Measurements from ENCODE around the gene MRPL54.

The MRPL54 gene

DNA sequence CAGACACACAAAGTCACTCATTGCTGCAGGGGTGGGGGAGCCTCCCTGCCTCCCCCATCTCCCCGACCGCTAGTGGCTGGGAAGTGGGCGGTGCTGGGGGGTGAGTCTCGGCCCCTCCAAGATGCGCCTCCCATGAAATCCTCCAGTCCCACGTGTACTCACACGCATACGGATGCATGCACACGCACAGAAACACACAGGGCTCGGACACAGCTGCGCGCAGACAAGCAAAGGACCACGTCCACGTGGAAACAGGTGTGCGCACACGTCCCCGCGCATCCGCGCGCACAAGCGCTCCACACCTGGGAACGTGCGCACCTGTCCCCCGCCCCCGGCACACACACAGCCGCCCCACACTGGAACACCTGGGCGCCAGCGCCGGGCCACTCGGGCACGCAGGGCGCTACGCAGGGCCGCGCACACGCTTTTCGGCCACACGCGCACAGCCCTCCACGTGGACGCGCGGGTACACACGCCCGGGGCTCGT, 23.0 kb downstream of the MRPL54 start:
- DNase-seq (ENCODE audit: low read depth) = no peak

DNA sequence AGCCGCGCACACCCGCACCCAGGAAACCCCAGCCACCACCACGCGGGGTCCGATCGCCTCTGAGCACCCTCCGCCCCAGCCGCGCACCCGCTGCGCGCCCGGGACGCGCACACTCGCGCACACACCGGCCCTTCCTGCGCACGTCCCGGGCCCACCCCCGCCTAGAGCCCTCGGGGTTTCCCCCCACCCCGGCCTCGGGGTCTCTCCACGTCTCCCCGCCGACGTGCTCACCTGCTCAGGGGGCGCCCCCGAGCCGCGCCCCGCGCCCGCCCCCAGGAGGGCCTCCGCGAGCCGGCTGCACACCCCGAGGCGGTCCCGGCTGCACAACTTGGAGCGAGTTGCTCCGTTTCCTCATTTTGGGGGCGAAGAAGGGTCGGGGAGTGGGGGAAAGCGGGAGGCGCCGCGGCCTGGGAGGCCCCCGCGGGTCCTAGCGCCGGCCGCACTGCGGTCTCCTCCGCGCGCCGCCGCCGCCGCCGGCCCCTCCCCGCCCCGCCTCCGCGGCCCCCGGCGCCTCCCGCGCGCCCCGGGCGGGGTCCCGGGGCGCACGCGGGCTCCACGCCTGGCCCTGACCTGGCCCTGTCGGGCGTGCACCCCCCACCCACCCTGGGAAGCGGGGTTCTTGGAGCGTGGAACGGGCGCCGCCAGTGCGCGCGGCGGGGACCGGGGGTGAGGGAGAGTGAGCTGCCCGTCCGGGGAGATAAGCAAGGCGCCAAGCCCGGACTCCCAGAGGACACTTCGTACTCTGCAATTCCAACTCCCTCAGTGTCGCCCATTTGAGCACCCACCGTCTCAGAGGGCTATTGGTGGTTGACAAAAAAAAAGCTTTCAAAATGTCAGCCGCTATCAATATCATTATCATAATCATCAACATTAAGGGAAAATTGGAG, 23.7 kb downstream of the MRPL54 start, which contains the start of gene MATK:
MATK (minus strand) TSS at position 444 of the 887 bp plus-strand sequence. CDS start 1,246 bp downstream, outside the sequence.
- peak; percentile 23 for DNase-seq (ENCODE audit: low read depth)

DNA sequence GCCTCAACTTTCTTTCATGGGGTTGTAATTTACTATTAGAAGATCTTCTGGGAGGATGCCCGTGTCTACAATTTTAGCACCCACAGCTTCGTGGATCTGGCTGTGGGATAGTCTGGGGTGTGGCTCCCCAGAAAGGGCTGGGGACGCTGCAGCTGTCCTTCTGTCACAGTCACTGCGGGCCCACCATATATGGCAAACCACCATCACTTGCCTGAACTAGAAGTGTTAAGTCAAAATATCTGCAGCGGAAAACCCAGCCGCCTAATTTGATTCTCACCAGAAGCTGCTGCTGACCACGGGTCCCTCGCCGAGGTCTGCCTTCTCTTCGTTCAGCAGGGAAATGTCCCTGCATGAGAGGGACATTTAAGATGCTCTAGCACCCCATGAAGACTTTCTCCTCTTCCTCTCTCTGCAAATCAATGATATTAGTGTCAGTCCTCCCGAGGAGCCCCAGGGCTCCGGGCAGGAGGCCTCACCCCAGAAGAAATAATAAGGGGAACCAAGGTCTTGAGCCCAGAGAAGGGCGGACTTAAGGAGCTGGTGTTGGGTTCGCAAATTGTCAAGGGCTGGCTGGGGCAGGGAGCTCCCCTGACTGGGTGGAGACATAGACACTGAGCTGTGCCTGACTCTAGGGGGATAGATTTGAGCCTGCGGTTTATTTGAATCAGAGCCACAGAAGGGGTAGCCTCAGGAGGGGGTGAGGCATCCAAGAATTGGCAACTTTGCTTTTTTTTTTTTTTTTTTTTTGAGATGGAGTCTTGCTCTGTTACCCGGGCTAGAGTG, 26.7 kb downstream of the MRPL54 start:
- no peak for DNase-seq (ENCODE audit: low read depth)

- no peak for DNase-seq (ENCODE audit: low read depth)
Measured at GRCh38 chr19:3790209-3790734, 27.8 kb downstream of the MRPL54 start.

DNA sequence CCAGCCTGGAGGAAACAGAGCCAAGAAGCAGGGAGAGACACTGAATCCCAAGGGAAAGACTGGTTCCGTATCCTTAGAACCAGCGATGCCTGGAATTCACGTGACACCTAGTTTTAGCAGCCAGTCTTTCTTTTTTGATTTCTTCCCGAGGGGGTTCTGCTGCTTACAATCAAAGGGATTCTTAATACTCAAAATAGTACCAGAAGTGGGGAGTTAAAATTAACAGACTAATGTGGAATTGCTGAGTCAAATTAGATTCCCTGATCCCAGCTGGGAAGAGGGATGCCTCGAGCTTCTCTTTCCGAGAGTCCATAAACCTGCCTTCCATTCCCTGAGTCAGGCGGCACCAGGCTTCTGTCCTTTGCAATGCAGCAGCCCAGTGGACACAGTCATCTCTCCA, 28.5 kb downstream of the MRPL54 start:
- DNase-seq (ENCODE audit: low read depth) = no peak

DNA sequence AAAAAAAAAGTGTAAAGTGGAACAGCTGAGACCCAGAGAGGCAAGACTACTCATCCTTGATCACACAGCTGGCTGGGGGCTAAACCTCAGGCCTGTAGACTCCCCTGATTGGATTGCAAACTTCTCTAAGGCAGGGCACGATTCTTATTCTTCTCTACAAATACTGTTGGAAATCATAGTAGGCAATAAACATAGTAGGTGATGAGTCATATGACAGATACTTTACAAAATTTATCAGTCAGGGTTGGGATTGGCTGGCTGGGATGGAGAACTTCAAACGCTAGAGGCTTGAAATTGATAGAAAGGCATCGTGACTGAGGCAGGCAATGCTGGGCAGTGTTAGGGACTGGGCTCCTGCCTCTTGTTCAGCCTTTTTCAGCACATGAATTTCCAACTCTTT, 29.6 kb downstream of the MRPL54 start:
- DNase-seq (ENCODE audit: low read depth) = no peak

- DNase-seq (ENCODE audit: low read depth) = no peak
Measured at GRCh38 chr19:3793799-3794198, 31.3 kb downstream of the MRPL54 start.

- no peak for DNase-seq (ENCODE audit: low read depth)
Measured at GRCh38 chr19:3796358-3796757, 33.9 kb downstream of the MRPL54 start.

- DNase-seq (ENCODE audit: low read depth) = no peak
Measured at GRCh38 chr19:3798137-3798536, 35.7 kb downstream of the MRPL54 start.

DNA sequence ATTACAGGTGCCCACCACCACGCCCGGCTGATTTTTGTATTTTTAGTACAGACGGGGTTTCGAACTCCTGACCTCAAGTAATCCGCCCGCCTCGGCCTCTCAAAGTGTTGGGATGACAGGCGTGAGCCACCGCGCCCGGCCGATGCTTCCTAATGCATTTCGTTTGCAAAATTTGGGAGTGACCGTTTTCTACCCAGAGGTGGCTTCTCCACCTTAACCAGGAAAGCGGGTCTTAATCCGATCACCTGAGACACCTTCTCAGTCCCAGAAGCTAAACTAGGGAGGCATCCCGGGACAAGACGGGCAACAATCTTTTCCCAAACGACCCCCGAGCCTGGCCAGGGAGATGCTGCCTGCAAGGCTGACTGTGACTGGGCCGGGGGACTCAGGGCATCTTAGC, 38.5 kb downstream of the MRPL54 start:
- DNase-seq (ENCODE audit: low read depth) = no peak

DNA sequence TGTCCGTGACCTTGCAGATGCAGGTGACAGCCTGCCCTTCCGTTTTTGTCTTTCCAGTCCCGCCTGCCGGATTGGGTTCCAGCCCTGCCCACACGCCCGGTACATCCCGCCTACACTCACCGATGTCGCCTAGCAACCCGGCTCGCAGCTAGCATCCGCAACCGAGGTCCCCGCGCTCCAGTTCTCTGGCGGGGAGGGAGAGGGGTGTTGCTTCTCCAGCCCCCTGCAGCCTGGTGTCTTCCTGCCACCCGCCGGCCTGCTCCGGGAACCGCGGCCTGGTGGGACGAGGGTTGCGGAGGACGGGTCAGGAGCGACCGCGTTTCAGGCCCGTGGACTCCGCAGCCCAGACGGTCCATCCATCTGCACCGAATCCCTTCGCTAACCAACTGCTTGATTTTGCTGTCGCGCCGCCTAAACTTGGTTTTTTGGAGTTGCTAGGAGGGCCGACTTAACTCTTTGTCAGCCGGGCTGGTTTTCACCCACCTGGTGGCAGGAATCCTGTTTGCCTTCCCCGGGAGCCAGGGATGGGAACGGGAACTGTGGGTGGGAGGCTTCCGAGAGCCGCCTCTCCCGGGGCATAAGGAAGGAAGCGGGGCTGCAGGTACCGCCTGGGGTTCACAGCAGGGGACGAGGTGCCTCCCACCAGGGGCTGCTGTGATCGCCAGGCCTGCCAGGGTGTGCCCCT, 39.1 kb downstream of the MRPL54 start:
- peak; percentile 49 for DNase-seq (ENCODE audit: low read depth)

GRCh38 chr19:3803114-3803888, 40.8 kb downstream of the MRPL54 start:
- no peak for DNase-seq (ENCODE audit: low read depth)

DNA sequence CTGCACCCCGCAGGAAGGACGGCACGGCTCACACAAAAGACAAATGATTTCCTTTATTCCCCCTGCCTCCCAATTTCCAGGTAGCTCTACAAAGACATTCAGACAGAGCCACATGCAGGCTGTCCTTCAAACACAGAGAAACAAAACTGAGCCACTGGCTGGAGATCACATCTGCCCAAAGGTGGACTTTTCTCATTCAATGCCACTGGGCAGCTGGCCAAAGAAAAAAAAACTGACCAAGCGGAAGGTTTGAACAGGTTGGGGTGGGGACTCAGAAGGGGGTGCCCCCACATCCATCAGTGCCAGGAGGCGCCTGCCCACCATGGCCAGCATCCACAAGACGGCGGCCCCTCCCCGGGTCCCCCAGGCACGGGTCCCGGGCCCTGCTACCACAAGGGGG, 41.5 kb downstream of the MRPL54 start:
- no peak for DNase-seq (ENCODE audit: low read depth)

DNA sequence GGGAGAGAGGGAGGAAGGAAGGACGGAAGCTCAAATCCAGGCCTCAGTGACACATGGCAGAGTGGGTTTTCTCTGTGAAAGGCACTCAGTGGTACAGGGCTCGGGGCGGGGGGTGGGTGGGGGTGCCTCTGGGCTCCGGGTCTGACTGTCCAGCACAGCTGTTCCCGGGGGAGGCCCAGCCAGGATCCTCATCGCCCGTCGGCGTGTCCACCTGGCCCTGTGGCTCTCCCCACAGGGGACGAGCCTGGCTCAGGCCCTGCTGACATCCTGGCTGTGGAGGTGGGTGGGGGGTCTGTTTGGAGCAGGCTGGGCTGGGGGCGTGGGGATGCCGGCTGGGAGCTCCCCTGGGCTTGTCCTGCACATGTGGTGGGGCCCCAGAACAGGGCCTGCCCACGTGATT, 41.9 kb downstream of the MRPL54 start:
- DNase-seq (ENCODE audit: low read depth) = no peak

GRCh38 chr19:3805859-3806258, 43.4 kb downstream of the MRPL54 start:
- no peak for DNase-seq (ENCODE audit: low read depth)

DNA sequence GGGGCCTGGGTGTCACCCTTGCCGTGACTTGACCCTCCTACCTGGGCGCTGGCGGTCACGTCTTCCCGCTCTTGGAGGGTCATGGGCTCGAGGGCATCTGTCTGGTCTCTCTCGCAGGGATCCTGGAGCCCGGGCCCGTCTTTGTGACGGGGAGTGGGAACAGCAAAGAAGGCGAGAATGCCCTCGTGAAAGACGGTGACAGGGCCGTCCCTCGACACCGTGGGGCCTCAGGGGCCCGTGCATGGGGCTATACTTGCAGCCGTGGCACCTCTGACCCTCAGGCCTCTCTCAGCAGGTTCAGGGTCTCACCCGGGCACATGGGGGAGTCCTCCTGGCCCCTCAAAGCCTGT, 44.6 kb downstream of the MRPL54 start:
- DNase-seq (ENCODE audit: low read depth) = no peak

- DNase-seq (ENCODE audit: low read depth) = no peak
Measured at GRCh38 chr19:3807574-3808354, 45.3 kb downstream of the MRPL54 start.

DNA sequence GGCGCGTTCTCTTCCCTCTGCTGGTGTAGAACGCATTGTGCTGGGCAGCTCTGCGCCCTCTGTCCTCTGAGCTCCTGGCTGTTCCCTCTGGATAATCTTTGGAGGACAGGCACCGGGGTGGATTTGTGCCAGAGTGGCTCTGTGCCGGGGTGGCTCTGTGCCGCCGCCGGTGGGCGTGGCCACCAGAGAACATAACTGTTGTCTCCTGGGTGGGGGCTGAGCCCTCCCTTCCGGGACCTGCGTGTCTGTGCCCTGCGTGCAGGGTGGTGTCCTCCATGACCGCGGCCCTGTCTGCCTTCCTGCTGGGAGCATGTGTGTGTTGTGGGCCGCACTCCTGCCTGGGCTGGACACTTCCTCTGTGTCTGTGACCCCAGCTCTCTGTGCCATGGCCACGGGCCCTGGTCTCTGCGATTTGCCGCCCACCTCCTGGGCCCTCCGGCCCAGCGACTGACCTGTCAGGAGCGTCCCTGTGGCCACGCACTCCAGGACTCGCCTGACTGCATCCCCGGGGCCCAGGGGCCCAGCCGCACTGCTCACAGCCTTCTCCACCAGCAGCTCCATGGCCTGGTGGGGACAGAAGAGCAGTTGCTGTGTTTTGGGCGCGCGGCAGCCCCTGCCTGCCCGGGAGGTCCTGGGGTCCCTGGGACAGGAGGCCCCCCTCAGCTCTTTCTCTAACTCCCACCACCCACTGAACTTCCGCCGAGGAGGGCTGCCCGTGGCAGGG, 46.1 kb downstream of the MRPL54 start:
- DNase-seq (ENCODE audit: low read depth) = no peak

DNA sequence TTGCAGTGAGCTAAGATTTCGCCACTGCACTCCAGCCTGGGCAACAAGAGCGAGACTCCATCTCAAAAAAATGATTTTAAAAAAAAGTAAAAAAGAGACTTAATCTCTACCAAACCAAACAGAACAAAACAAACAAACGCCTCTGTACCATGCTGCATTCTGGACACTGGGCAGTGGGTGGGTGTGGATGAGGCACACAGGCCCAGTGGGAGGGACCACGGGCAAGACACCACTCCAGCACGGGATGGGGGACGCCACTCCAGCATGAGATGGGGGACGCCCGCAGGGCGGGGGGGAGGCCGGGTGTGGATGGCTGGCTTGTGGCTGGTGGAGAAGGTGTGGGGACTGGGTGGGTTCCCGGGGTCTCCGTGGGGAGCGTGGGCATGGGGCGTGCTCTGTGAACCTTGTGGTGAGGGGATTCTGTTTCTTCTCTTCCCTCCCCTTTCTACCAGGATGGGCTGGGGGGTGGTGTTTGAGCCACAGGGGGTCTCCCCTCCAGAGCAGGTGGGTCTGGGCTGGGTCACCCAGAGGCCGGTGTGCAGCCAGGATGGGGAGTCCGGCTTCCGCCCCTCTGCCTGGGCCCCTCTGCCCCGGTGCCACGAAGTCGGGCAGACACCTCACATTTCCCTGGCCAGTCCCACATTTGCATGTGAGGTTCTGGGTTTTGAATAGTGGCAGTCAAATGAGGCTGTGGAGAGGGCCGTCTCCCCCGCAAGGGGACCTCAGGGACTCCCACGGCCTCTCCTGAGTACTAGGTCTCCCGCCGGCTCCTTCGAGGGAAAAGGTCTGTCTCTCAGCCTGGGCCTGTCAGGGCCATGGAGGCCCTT, 47.6 kb downstream of the MRPL54 start:
- no peak for DNase-seq (ENCODE audit: low read depth)
